NCI-H1436 treated with DMSO at 0.1 percent for 48 hours (cell line): ENCODE measurements around the gene KLF2.
"Not testable (repeated sequence)": the region's sequence is repeated elsewhere in the genome, so short reads cannot be mapped to it uniquely, and the experiment has no call there.

ENCODE experiments used
- DNase-seq: peaks from one replicate; lab custom pipeline; 2025; lab: John Stamatoyannopoulos, UW

KLF2 gene

GRCh38 chr19:16338470-16339360 lies 14.1 kb downstream of the KLF2 start:
- DNase-seq = no peak

DNA sequence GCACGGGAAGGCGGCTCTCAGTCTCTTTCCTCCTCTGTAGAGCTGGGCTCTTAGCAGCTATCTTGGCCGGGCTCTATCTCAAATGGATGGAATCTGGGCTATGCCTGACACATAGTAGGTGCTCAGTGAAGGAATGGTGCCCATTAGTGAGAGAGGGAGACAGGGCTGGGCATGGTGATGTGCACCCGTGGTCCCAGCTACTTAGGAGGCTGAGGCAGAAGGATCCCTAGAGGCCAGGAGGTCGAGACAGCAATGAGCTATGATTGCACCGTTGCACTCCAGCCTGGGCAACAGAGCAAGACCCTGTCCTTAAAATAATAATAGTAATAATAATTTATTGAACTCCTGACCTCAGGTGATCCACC lies 14.7 kb downstream of the KLF2 start:
- no peak for DNase-seq

DNA sequence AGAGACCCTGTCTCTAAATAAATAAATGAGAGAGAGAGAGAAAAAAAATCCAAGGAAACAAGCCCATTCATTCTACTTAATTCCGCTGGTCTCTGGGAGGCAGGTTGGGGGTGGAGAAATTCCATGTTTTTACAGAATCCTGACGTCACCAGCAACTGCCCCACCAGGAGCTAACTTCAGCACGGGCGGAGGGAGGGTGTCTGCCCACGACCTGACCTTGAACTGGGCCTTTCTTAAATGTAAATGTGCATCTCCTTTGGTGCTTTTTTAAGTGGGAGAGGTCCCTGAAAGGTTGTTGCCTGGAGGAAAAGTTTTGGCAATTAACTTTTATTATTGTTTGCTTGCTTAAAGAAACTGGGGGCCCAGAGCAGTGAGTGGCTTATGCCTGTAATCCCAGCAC lies 15.5 kb downstream of the KLF2 start:
- no peak for DNase-seq

DNA sequence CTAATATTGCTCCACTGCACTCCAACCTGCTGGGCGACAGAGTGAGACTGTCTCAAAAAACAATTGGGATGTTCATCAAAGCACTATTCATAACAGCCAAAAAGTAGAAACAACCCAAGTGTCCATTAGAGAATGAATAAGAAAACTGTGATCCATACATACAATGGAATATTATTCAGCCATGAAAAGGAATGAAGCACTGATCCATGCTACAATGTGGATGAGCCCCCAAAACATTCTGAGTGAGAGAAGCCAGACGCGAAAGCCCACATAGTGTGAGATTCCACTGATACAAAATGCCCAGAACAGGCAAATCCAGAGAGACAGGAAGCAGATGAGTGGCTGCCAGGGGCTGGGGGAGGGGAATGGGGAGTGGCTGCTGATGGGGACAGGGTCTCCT lies 16.0 kb downstream of the KLF2 start:
- DNase-seq = no peak

DNA sequence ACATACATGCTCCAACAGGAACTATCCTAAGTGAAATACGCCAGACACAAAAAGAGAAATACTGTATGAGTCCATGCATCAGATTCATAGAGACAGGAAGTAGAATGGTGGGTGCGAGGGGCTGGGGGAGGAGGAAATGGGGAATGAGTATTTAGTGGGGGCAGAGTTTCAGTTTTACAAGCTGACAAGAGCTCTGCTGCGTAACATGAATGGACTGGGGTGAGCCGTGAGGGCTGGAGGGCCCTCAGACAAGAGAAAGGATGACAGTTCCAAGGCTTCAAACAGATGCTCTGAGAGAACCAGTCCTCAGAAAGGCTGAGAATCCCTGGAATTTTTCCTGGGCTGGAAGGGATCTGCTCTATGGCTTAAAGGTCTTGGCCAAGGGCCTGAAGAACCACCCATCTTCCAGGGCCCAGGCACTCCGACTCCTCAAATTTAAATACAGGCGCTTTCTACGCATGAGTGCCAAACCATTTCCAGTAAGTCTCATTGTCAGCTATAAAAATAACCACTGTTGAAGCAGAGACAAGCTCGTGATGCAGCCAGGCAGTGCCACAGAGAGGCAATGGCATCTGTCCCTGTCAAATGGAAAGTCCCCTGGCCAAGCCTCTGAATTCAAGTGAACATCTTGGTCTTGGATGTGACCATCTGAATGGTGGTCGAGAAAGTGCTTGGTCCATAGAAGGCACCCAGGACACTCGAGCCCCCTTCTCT lies 17.5 kb downstream of the KLF2 start:
- DNase-seq = no peak

GRCh38 chr19:16343156-16343555 lies 18.5 kb downstream of the KLF2 start:
- DNase-seq = no peak

GRCh38 chr19:16345457-16345856 lies 20.8 kb downstream of the KLF2 start:
- no peak for DNase-seq

- not testable (repeated sequence) for DNase-seq
These were observed 22.5 kb downstream of the KLF2 start for GRCh38 chr19:16347099-16347498.

DNA sequence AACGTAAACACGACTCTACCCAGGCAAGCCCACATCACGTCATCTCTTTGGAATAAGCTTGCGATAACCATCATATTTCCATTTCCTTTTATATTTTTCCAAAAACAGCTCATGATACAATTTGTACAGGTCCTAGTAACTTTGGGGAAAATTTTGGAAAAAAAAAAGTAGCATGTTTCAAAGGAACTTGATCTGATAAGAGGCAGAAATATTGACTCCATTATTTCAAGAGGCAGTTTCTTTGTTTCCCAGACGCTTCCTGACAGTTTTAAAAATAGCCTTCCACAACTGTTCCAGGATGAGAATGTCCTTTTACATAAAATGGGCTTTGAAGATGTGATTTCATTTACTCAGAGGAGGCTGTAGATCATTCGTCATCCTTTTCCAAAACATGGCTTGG lies 23.1 kb downstream of the KLF2 start:
- DNase-seq = no peak

DNA sequence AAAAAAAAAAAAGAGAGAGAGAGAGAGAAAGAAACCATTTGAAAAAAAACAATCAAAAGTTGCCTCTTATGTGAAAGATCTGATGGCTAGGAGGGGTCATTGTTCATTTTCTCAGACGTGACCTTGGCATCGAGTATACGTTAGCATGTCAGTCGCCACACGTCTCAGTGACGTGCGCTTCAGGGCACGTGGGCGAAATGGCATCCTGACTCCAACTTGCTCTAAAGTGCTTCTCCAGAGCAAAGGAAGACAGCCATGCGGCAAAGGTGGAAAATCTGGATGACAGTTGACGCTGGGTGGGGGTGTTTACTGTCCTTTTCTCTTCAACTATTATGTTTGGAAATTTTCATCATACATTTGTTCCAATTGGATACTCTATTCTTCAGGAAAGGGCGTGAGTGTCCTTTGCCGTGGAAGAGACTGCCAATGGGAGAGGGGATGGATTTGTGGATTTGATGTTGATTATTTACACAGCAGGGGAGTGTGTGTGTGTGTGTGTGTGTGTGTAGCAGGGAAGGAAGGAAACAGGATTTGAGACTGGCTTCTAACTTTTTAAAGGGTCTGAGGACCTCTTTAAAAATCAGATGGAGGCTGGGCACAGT lies 25.0 kb downstream of the KLF2 start:
- no peak for DNase-seq

DNA sequence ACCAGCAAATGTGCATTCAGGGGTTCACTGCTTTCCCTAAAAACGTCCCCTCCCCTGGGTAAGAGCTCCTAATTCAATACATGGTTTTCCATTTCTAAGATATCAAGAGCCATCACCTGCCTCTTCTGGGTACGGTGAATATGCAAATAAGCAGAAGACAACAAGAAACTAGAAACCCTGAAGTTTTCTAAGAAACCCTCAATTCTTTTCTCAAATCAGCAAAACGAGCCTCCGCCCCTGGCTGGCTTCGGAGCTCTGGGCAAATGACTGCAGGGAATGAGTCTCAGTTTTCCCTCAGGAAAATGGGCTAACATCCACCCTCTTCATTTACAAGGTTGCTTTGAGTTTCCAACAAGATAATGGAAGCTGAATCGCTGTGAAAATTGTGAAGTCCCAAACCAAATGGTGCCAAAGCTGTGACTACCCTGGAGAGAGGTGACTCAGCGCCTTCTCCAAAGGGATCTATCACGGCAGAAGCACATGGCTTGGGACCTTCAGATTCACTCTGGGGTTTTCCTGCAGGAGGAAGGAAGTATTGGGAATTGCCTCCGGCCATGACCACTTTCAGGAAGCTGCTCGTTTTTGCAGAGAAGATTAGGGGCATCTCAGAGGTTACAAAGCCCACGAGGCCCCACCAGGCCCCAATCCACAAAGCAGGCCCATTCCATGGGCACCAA lies 26.6 kb downstream of the KLF2 start:
- DNase-seq = no peak

DNA sequence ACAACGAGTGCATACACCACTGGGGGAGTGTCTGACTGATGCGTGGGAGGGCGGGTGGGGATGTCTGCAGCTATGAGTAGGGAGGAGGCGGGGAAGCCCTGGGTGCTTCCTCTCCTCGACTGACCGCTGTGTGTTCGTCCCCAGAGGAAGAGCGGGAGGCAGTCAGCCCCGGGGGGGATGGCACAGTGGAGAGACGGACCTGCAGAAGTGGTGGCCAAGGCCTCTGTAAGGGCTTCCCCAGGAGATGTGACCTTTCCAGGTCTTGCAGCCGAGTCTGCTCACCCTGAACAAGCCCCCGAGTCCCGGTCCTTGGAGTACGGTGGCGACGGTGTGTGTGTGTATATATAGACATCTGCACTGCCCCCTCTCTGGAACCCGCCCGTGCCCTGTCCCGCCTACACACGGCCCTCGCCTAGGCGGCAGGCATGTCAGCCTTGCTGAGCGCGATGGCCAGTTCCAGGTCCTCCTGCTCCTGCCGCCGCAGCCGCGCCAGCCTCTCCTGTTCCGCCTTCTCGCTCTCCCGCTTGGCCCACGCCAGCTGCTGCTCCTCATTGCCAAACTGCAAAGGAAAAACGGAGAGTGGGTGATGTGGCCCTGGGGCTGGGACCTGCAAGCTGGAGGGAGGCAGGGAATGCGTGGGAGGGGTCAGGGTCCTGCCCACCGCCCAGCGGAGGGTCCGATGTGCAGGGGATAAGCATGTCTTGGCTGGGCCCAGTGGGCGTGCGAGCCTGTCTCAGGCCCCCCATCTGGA lies 30.8 kb downstream of the KLF2 start:
- no peak for DNase-seq

- no peak for DNase-seq
These were observed 33.8 kb downstream of the KLF2 start for GRCh38 chr19:16358456-16358855.

DNA sequence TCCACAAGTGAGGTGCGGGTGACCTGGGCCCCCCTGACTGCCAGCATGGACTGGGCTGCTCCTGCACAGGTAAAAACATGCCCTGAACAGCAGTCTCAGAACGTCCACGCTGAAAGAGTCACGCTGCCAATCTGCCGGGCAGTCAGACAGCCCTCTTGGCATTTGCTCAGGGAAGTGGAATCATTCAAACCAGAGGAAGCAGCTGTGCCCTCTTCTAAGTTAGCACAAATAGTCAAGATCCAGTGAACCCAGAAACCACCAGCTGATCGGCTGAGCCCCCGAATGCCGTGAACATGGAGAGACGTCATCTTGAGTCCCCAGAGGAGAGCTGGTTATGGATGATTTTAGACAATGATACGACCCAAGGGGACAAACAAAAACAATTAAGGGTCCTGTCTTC lies 34.4 kb downstream of the KLF2 start:
- no peak for DNase-seq

DNA sequence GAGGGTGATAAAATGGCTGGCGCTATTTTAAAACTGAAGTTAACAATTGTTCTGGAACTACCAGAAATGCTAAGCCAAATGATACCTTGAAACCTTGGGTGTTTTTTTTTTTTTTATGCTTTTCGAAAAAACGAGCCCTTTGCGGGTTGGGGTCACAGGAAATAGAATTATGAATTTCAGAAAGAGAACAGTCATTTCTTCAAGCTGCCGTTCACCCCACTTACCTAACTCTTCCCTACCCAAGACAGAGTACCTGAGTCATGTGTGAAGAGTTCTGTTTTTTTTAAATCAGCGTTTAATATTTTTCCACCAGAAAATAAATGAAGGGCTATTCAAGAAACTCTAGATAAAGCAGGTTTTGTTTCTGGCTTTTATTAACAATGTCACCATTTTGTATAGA lies 35.3 kb downstream of the KLF2 start:
- DNase-seq = no peak

- no peak for DNase-seq
These were observed 36.1 kb downstream of the KLF2 start for GRCh38 chr19:16360738-16361137.

DNA sequence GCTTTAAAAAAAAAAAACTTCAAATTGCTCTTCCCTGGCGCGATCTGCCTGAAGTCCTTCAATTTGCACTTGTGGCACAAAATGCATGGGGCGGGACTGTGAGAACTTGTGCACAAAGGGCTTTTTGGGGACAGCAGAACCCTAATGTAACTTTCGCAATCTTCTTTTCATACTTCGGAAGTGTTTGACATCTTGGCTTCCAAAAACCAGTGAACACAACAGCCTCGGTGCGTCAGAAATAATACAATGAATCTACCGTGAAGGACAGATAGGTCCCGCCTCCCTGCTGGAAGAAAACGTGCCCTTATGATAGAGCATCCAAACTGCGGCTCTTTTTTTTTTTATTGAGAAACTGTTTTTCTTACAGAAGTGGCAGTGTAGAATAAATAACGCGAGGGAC lies 36.6 kb downstream of the KLF2 start:
- DNase-seq = no peak

DNA sequence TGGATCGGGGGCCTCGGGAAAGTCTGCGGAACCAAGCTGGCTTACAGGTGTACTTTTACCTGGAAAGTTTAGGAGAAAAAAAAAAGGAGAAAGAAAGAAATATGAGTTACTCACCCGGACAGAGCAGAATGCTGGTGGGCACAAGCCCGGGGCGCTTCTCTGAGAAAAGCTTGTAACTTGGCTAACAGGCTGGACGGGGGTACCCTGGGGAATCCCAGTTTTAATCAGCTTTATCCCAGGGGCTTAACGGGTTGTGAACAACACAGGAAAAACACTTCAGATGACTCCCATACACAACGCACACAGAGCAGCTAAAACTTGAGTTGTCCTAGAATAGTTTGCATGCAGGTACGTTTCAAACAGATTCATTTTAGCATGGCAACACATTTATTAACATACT lies 37.3 kb downstream of the KLF2 start:
- no peak for DNase-seq

DNA sequence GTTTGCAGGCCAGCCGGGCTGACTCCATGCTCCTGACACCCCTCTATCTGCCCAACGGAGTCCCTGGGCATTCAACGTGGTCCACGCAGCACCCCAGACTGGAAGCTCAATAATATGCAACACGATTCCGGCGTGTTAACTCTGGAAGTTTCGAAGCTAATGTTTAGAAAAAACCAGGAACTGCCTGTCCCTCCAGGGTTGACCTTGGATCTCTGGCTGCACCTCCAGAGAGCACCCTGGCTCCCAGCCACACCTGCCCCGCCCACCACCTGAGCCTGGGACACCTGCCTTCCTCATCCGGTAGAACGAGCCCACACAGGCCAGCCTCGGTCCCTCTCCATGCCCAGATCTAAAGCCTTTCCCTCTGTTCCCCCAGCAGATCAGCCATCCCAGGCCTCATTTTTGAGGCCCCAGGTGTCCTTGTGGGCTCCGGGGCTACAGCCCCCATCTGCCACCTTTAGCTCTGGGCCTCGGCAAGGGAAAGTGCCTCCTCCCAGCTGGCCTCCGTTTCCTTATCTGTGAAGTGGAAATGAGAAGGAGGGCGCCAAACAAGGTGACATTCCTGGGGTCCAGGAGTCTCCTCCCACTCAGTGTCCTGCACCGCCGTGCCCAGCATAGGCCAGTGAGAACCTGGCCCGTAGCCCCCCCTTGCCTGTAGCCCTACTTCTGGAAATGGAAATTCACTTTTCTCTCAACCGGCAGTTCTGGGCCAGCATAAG lies 38.7 kb downstream of the KLF2 start:
- no peak for DNase-seq

DNA sequence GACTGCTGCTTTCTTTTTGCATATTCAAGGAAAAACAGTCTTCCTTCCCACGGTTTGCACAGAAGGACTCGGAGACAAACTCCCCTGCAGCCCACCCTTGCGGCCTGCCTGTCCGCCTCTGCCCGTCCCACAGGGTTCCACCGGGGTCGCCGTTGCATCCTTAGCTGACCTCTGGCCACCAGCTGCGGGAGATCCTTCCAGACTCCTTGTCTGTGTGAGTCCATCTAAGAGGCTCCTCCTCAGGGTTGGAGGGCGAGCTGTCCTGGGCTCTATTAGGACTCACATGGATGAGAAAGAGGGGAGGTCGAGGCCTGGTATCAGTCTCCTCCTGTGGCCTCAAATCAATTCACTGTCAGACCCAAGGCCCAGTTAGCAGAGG lies 39.2 kb downstream of the KLF2 start:
- DNase-seq = no peak

GRCh38 chr19:16364231-16364865 lies 39.7 kb downstream of the KLF2 start:
- DNase-seq = no peak
